NCI-H748 (cell line): Measurements from ENCODE around the gene CTPS2.
"Not testable (repeated sequence)": the region's sequence is repeated elsewhere in the genome, so short reads cannot be mapped to it uniquely, and the experiment has no call there.

Experiments
- DNase-seq: peaks from one replicate; lab custom pipeline; 2025; ENCODE audit not compliant: unreplicated experiment; lab: John Stamatoyannopoulos, UW

CTPS2 gene

GRCh38 chrX:16658284-16658683 lies 54.2 kb downstream of the CTPS2 start:
- no peak for DNase-seq

GRCh38 chrX:16654093-16654492 lies 58.4 kb downstream of the CTPS2 start:
- DNase-seq: no peak

- no peak for DNase-seq
Measured at GRCh38 chrX:16653424-16653823, 59.0 kb downstream of the CTPS2 start.

GRCh38 chrX:16651391-16652024 lies 61.0 kb downstream of the CTPS2 start:
- DNase-seq: no peak

- no peak for DNase-seq
Measured at GRCh38 chrX:16649858-16650257, 62.6 kb downstream of the CTPS2 start, which contains the start of gene S100G. Gene S100G, plus strand, starts transcription at chrX:16650158. Its CDS starts 849 bp downstream, at chrX:16651007.

GRCh38 chrX:16646366-16647138 lies 65.9 kb downstream of the CTPS2 start:
- DNase-seq: peak; percentile 12

- peak; percentile 2 for DNase-seq
Measured at GRCh38 chrX:16643176-16643575, 69.3 kb downstream of the CTPS2 start.

GRCh38 chrX:16640823-16641222 lies 71.6 kb downstream of the CTPS2 start:
- no peak for DNase-seq

GRCh38 chrX:16639966-16640365 lies 72.5 kb downstream of the CTPS2 start:
- no peak for DNase-seq

- DNase-seq: no peak
Measured at GRCh38 chrX:16638533-16638932, 73.9 kb downstream of the CTPS2 start.

GRCh38 chrX:16635596-16635995 lies 76.9 kb downstream of the CTPS2 start:
- DNase-seq: no peak

GRCh38 chrX:16635040-16635439 lies 77.4 kb downstream of the CTPS2 start:
- DNase-seq: no peak

GRCh38 chrX:16633754-16634153 lies 78.7 kb downstream of the CTPS2 start:
- DNase-seq: no peak

GRCh38 chrX:16629909-16630308 lies 82.6 kb downstream of the CTPS2 start:
- DNase-seq: no peak

- DNase-seq: no peak
Measured at GRCh38 chrX:16628946-16629595, 83.4 kb downstream of the CTPS2 start.

GRCh38 chrX:16628511-16628910 lies 84.0 kb downstream of the CTPS2 start:
- DNase-seq: not testable (repeated sequence)

- no peak for DNase-seq
Measured at GRCh38 chrX:16619024-16619423, 93.4 kb downstream of the CTPS2 start.

- no peak for DNase-seq
Measured at GRCh38 chrX:16618422-16618821, 94.0 kb downstream of the CTPS2 start.

GRCh38 chrX:16617382-16617781 lies 95.1 kb downstream of the CTPS2 start:
- DNase-seq: no peak

GRCh38 chrX:16612257-16612897 lies 100.1 kb downstream of the CTPS2 start:
- no peak for DNase-seq

- DNase-seq: not testable (repeated sequence)
Measured at GRCh38 chrX:16610654-16611053, 101.8 kb downstream of the CTPS2 start.
